ENCODE measurements around the gene EVC2.

EVC2 gene

DNA sequence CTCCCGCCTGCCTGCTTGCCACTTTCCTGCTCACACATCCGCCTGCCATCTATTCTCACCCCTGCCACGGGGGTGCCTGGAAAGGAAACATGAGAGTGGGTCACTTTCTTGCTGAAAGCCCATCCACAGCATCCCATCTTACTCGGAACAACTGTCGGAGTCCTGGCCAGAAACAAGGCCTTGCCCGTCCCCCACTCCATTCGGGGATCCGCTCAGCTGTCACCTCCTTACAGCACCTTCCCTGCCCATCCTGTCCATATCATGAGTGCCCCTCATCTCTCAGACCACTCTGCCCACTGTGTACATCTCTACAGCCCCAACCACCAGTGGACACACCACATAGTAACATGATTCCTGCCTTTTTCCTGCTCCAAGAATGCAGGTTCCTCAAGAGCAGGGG is 6.4 kb downstream of the EVC2 start:
- H3K4me1 ChIP-seq (ENCODE audit: low read length), result peaks cover 24% of the 10 kb centered on the region
- H4K20me1 ChIP-seq (ENCODE audit: insufficient read depth, low read length), result no peaks in the 10 kb centered on the region
- no peak for DNase-seq
- H3K27me3 ChIP-seq (replicated peaks; ENCODE audit: insufficient read depth, low read length), result no peaks in the 10 kb centered on the region
- no peak overlapping the region for H3K9ac ChIP-seq (ENCODE audit: low read length)
- H3K36me3 ChIP-seq (replicated peaks; ENCODE audit: insufficient read depth, low read length), result no peaks in the 10 kb centered on the region
- TF ChIP-seq EZH2 (optimal IDR thresholded peaks at IDR 0.05; ENCODE audit: low read depth, low read length), result no peak
- no peak for TF ChIP-seq EZH2phosphoT487 (IDR thresholded peaks at IDR 0.05; ENCODE audit: low read length)
- TF ChIP-seq, protein P1, sequence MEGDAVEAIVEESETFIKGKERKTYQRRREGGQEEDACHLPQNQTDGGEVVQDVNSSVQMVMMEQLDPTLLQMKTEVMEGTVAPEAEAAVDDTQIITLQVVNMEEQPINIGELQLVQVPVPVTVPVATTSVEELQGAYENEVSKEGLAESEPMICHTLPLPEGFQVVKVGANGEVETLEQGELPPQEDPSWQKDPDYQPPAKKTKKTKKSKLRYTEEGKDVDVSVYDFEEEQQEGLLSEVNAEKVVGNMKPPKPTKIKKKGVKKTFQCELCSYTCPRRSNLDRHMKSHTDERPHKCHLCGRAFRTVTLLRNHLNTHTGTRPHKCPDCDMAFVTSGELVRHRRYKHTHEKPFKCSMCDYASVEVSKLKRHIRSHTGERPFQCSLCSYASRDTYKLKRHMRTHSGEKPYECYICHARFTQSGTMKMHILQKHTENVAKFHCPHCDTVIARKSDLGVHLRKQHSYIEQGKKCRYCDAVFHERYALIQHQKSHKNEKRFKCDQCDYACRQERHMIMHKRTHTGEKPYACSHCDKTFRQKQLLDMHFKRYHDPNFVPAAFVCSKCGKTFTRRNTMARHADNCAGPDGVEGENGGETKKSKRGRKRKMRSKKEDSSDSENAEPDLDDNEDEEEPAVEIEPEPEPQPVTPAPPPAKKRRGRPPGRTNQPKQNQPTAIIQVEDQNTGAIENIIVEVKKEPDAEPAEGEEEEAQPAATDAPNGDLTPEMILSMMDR (IDR thresholded peaks at IDR 0.05; ENCODE audit: low read length), result no peak
- no peaks in the 10 kb centered on the region for H3K9me2 ChIP-seq (replicated peaks; ENCODE audit: insufficient read depth, low read length)
- H3K4me2 ChIP-seq (ENCODE audit: low read depth, low read length), result no peak overlapping the region
- no peak overlapping the region for H2AFZ ChIP-seq (ENCODE audit: low read length)
- no peak overlapping the region for H3K4me3 ChIP-seq (ENCODE audit: low read length)
- H3K79me2 ChIP-seq (ENCODE audit: low read length), result peaks cover 48% of the 10 kb centered on the region
- no peak overlapping the region for H3K27ac ChIP-seq (ENCODE audit: low read length)
- H3F3A ChIP-seq (ENCODE audit: insufficient read depth, low read length), result no peaks in the 10 kb centered on the region
- H3K9me3 ChIP-seq (replicated peaks; ENCODE audit: insufficient read depth, low read length), result no peaks in the 10 kb centered on the region

GRCh38 chr4:5700459-5700858 is 7.9 kb downstream of the EVC2 start:
- peaks cover 12% of the 10 kb centered on the region for H3K4me1 ChIP-seq (ENCODE audit: low read length)
- no peaks in the 10 kb centered on the region for H3K9me2 ChIP-seq (replicated peaks; ENCODE audit: insufficient read depth, low read length)
- H3K27ac ChIP-seq (ENCODE audit: low read length), result no peak overlapping the region
- peaks cover 36% of the 10 kb centered on the region for H3K79me2 ChIP-seq (ENCODE audit: low read length)
- H4K20me1 ChIP-seq (ENCODE audit: insufficient read depth, low read length), result no peaks in the 10 kb centered on the region
- H3K36me3 ChIP-seq (replicated peaks; ENCODE audit: insufficient read depth, low read length), result no peaks in the 10 kb centered on the region
- H3K9ac ChIP-seq (ENCODE audit: low read length), result no peak overlapping the region
- TF ChIP-seq EZH2phosphoT487 (IDR thresholded peaks at IDR 0.05; ENCODE audit: low read length) (no peak), EZH2 (optimal IDR thresholded peaks at IDR 0.05; ENCODE audit: low read depth, low read length) (no peak)
- TF ChIP-seq, protein P1 (IDR thresholded peaks at IDR 0.05; ENCODE audit: low read length), result no peak
- DNase-seq, result no peak
- H3F3A ChIP-seq (ENCODE audit: insufficient read depth, low read length), result no peaks in the 10 kb centered on the region
- H3K4me3 ChIP-seq (ENCODE audit: low read length), result no peak overlapping the region
- H3K27me3 ChIP-seq (replicated peaks; ENCODE audit: insufficient read depth, low read length), result no peaks in the 10 kb centered on the region
- no peak overlapping the region for H3K4me2 ChIP-seq (ENCODE audit: low read depth, low read length)
- no peak overlapping the region for H2AFZ ChIP-seq (ENCODE audit: low read length)
- H3K9me3 ChIP-seq (replicated peaks; ENCODE audit: insufficient read depth, low read length), result no peaks in the 10 kb centered on the region

- Histone ChIP-seq H3K27me3 (replicated peaks; ENCODE audit: insufficient read depth, low read length) (no peaks in the 10 kb centered on the region), H3K9ac (ENCODE audit: low read length) (no peak overlapping the region), H2AFZ (ENCODE audit: low read length) (no peak overlapping the region), H3K4me1 (ENCODE audit: low read length) (no peaks in the 10 kb centered on the region), H3K4me2 (ENCODE audit: low read depth, low read length) (no peak overlapping the region), H3K27ac (ENCODE audit: low read length) (no peak overlapping the region), H4K20me1 (ENCODE audit: insufficient read depth, low read length) (no peaks in the 10 kb centered on the region), H3F3A (ENCODE audit: insufficient read depth, low read length) (0 out of 2 replicates have a peak, but pooled peaks cover 4% of the 10 kb centered on the region), H3K9me2 (replicated peaks; ENCODE audit: insufficient read depth, low read length) (no peaks in the 10 kb centered on the region), H3K9me3 (replicated peaks; ENCODE audit: insufficient read depth, low read length) (no peaks in the 10 kb centered on the region), H3K36me3 (replicated peaks; ENCODE audit: insufficient read depth, low read length) (0 out of 2 replicates have a peak, but pooled peaks cover 4% of the 10 kb centered on the region), H3K79me2 (ENCODE audit: low read length) (peaks cover 6% of the 10 kb centered on the region), H3K4me3 (ENCODE audit: low read length) (no peak overlapping the region)
- no peak for DNase-seq
- no peak for TF ChIP-seq EZH2phosphoT487 (IDR thresholded peaks at IDR 0.05; ENCODE audit: low read length)
- TF ChIP-seq EZH2 (optimal IDR thresholded peaks at IDR 0.05; ENCODE audit: low read depth, low read length), result no peak
- TF ChIP-seq, protein P1 (IDR thresholded peaks at IDR 0.05; ENCODE audit: low read length), result no peak
Observed at GRCh38 chr4:5696341-5696740, 12.0 kb downstream of the EVC2 start.

Data from MM.1S (cell line).